Measurements from ENCODE around the gene CA5A.
"Not testable (repeated sequence)": the region's sequence is repeated elsewhere in the genome, so short reads cannot be mapped to it uniquely, and the experiment has no call there.

Gene CA5A

GRCh38 chr16:87874639-87875427 is 61.5 kb downstream of the CA5A start:
- DNase-seq (ENCODE audit: low read depth, low spot score) = no peak

GRCh38 chr16:87870418-87871291 is 65.7 kb downstream of the CA5A start:
- DNase-seq (ENCODE audit: low read depth, low spot score) = not testable (repeated sequence)
- H3K27ac ChIP-seq = peak overlapping the region; percentile 70

More at GRCh38 chr16:87874639-87875427, 61.5 kb downstream of the CA5A start:
- no peak overlapping the region for H3K27ac ChIP-seq

- H3K27ac ChIP-seq = peak overlapping the region; percentile 70
These were observed 66.4 kb downstream of the CA5A start for GRCh38 chr16:87869879-87870417.

GRCh38 chr16:87869061-87869878 is 67.1 kb downstream of the CA5A start, which contains the start of gene SLC7A5:
TSS of gene SLC7A5 (minus strand) at chr16:87869507. CDS start at chr16:87869422, 85 bp downstream.
- peak within 1 kb of the TSS; percentile 70 for H3K27ac ChIP-seq

More at GRCh38 chr16:87869879-87870417, 66.4 kb downstream of the CA5A start:
- not testable (repeated sequence) for DNase-seq (ENCODE audit: low read depth, low spot score)

GRCh38 chr16:87868254-87869029 is 67.9 kb downstream of the CA5A start:
- H3K27ac ChIP-seq = peak overlapping the region; percentile 69
- peak; percentile 74 for DNase-seq (ENCODE audit: low read depth, low spot score)

More at GRCh38 chr16:87869061-87869878, 67.1 kb downstream of the CA5A start, which contains the start of gene SLC7A5:
- not testable (repeated sequence) for DNase-seq (ENCODE audit: low read depth, low spot score)

GRCh38 chr16:87865902-87866555 is 70.3 kb downstream of the CA5A start:
- not testable (repeated sequence) for DNase-seq (ENCODE audit: low read depth, low spot score)
- H3K27ac ChIP-seq = peak overlapping the region; percentile 69

GRCh38 chr16:87864331-87864989 is 71.9 kb downstream of the CA5A start:
- no peak for DNase-seq (ENCODE audit: low read depth, low spot score)
- H3K27ac ChIP-seq = peak overlapping the region; percentile 69

GRCh38 chr16:87863327-87863635 is 73.0 kb downstream of the CA5A start:
- not testable (repeated sequence) for DNase-seq (ENCODE audit: low read depth, low spot score)
- H3K27ac ChIP-seq = peak overlapping the region; percentile 29

- H3K27ac ChIP-seq = peak overlapping the region; percentile 29
- not testable (repeated sequence) for DNase-seq (ENCODE audit: low read depth, low spot score)
These were observed 73.6 kb downstream of the CA5A start for GRCh38 chr16:87862597-87863326.

- not testable (repeated sequence) for DNase-seq (ENCODE audit: low read depth, low spot score)
- H3K27ac ChIP-seq = peak overlapping the region; percentile 17
These were observed 74.8 kb downstream of the CA5A start for GRCh38 chr16:87861300-87862099.

GRCh38 chr16:87860553-87861299 is 75.6 kb downstream of the CA5A start:
- peak overlapping the region; percentile 17 for H3K27ac ChIP-seq
- no peak for DNase-seq (ENCODE audit: low read depth, low spot score)

GRCh38 chr16:87858151-87858993 is 78.0 kb downstream of the CA5A start:
- not testable (repeated sequence) for DNase-seq (ENCODE audit: low read depth, low spot score)
- H3K27ac ChIP-seq = peak overlapping the region; percentile 92

GRCh38 chr16:87856791-87857228 is 79.5 kb downstream of the CA5A start:
- DNase-seq (ENCODE audit: low read depth, low spot score) = no peak
- H3K27ac ChIP-seq = peak overlapping the region; percentile 92

- DNase-seq (ENCODE audit: low read depth, low spot score) = no peak
- H3K27ac ChIP-seq = peak overlapping the region; percentile 92
These were observed 80.2 kb downstream of the CA5A start for GRCh38 chr16:87855852-87856715.

Data from epithelial cell of prostate (primary cell).